Endothelial cell of umbilical vein (primary cell): Measurements from ENCODE around the gene XRCC6. TPM values are rescaled to one million over a fixed set of nuclear protein-coding genes. Genes with fewer than 3 reads are reported as not detected.

Experiments used
- BruUV-seq: library from RNA; stranded (reverse); fragments of 400-500 nt; replicated peaks from 2 replicates; lab custom pipeline; 2021; lab: Mats Ljungman, UMichigan
- CTCF ChIA-PET: fragments of 300-600, 350-600 bp; sonication (Branson Sonifier 250); formaldehyde crosslinking; loops from one replicate; lab custom pipeline; 2021; ENCODE audit warnings: antibody characterized with exemption, inconsistent platforms; lab: Charles Lee
- POLR2A ChIA-PET: fragments of 300-600, 350-600 bp; sonication (Branson Sonifier 250); formaldehyde crosslinking; loops from one replicate; lab custom pipeline; 2021; ENCODE audit warnings: antibody characterized with exemption, inconsistent platforms; lab: Charles Lee
- DNase-seq: peaks from one replicate; pipeline ENCODE4 v3.0.0-alpha.2; 2011; ENCODE audit warnings: low read depth, low spot score
- FAIRE-seq: peaks from 2 replicates; lab custom pipeline; 2011; peaks lifted over from hg19 to GRCh38; lab: Jason Lieb, UNC
- H2AFZ ChIP-seq: 2 replicates; pipeline ENCODE4 v1.6.0; 2012; ENCODE audit warnings: low read depth, low read length, control low read depth, inconsistent platforms
- H3K27ac ChIP-seq: 2 replicates; pipeline ENCODE4 v1.5.1; 2011; ENCODE audit warnings: low read depth, mild to moderate bottlenecking, control low read depth, low read length, moderate library complexity; ENCODE audit not compliant: insufficient read depth
- H3K27me3 ChIP-seq, 2 experiments: 2 replicates each; pipeline versions ENCODE4 v1.6.0 to v1.6.1; 2011; ENCODE audit warnings: low read length in 2 of 2, mixed read lengths in 1 of 2; ENCODE audit not compliant: control insufficient read depth in 2 of 2, insufficient read depth in 2 of 2
- H3K36me3 ChIP-seq, 2 experiments: 2 replicates in 1 of 2; 3 replicates in 1 of 2; pipeline ENCODE4 v1.5.1; 2011; ENCODE audit warnings: low read length in 2 of 2, mild to moderate bottlenecking in 1 of 2, moderate library complexity in 1 of 2; ENCODE audit not compliant: control insufficient read depth in 2 of 2, insufficient read depth in 2 of 2; ENCODE audit errors: extremely low read depth in 1 of 2
- H3K4me1 ChIP-seq: 3 replicates; pipeline ENCODE4 v1.5.1; 2011; ENCODE audit warnings: mild to moderate bottlenecking, low read length; ENCODE audit not compliant: control insufficient read depth, insufficient read depth; ENCODE audit errors: extremely low read depth
- H3K4me2 ChIP-seq: 2 replicates; pipeline ENCODE4 v1.6.1; 2011; ENCODE audit warnings: low read length, control low read depth, mixed read lengths; ENCODE audit not compliant: insufficient read depth
- H3K4me3 ChIP-seq, 3 experiments: fragments of 200-600 bp in 1 of 3; sonication (generic), shearing (Covaris generic) in 1 of 3; replicated peaks in 1 of 3; 2 replicates each; pipeline ENCODE4 v1.5.1; 2011 to 2016; ENCODE audit warnings: control low read depth in 3 of 3, low read length in 3 of 3, mild to moderate bottlenecking in 2 of 3, inconsistent platforms in 1 of 3, low read depth in 1 of 3, moderate library complexity in 1 of 3; ENCODE audit not compliant: insufficient read depth in 1 of 3
- H3K79me2 ChIP-seq: 2 replicates; pipeline ENCODE4 v1.6.0; 2012; ENCODE audit warnings: low read length, inconsistent platforms; ENCODE audit not compliant: control insufficient read depth, insufficient read depth
- H3K9ac ChIP-seq: replicated peaks from 2 replicates; pipeline ENCODE3; 2011; ENCODE audit warnings: low read length, control low read depth; ENCODE audit not compliant: insufficient read depth; ENCODE audit errors: extremely low read depth
- H3K9me1 ChIP-seq: replicated peaks from 3 replicates; pipeline ENCODE4 v1.6.0; 2011; ENCODE audit warnings: mild to moderate bottlenecking, low read length; ENCODE audit not compliant: control insufficient read depth, insufficient read depth; ENCODE audit errors: extremely low read depth
- H3K9me3 ChIP-seq: replicated peaks from 2 replicates; pipeline ENCODE4 v1.5.1; 2012; ENCODE audit warnings: low read length, inconsistent platforms; ENCODE audit not compliant: control insufficient read depth, insufficient read depth
- H4K20me1 ChIP-seq: replicated peaks from 2 replicates; pipeline ENCODE3; 2011; ENCODE audit warnings: mild to moderate bottlenecking, low read length; ENCODE audit not compliant: control insufficient read depth, insufficient read depth; ENCODE audit errors: extremely low read depth
- CTCF ChIP-seq, 2 donors: IDR thresholded peaks; 1 replicate in 1 of 2; 2 replicates in 1 of 2; pipeline ENCODE4 v1.5.1; 2011; ENCODE audit warnings: low read length in 2 of 2, mild to moderate bottlenecking in 2 of 2, moderate library complexity in 2 of 2, control low read depth in 1 of 2, inconsistent platforms in 1 of 2, low read depth in 1 of 2; ENCODE audit not compliant: insufficient read depth in 1 of 2; ENCODE audit errors: extremely low read depth in 1 of 2
- EZH2 ChIP-seq: IDR thresholded peaks from 2 replicates; pipeline ENCODE4 v1.6.1; 2012; ENCODE audit warnings: borderline replicate concordance, low read depth, mild to moderate bottlenecking, moderate library complexity, low read length, inconsistent platforms; ENCODE audit not compliant: severe bottlenecking
- FOS ChIP-seq: IDR thresholded peaks from 2 replicates; pipeline ENCODE4 v1.6.1; 2011; ENCODE audit warnings: mild to moderate bottlenecking, low read length, moderate library complexity, borderline replicate concordance; ENCODE audit not compliant: insufficient read depth
- GATA2 ChIP-seq: IDR thresholded peaks from 2 replicates; pipeline ENCODE4 v1.7.0; 2011; ENCODE audit warnings: low read depth, mild to moderate bottlenecking, moderate library complexity, mixed read lengths, low read length; ENCODE audit not compliant: insufficient read length, insufficient read depth
- MAX ChIP-seq: IDR thresholded peaks from 2 replicates; pipeline ENCODE4 v1.6.1; 2011; ENCODE audit not compliant: insufficient read depth, insufficient read length
- MYC ChIP-seq: IDR thresholded peaks from one replicate; pipeline ENCODE4 v1.6.1; 2011; ENCODE audit warnings: mild to moderate bottlenecking, low read depth, low read length
- POLR2A ChIP-seq: IDR thresholded peaks from 2 replicates; pipeline ENCODE4 v1.6.1; 2012; ENCODE audit warnings: low read depth, mild to moderate bottlenecking, control low read depth, low read length
- dilution Hi-C: fragments of 300-500 bp; cut with MboI; formaldehyde crosslinking; loops from one replicate; pipeline ENCODE4 v1.15.0; 2019; ENCODE audit warnings: low sequenced_read_pairs; ENCODE audit not compliant: extremely low pct_ligation_motif_present
- intact Hi-C: fragments of 100-400 bp; cut with micrococcal nuclease; formaldehyde crosslinking; loops from one replicate; pipeline ENCODE4 v1.10.0; 2022
- polyA plus RNA-seq, 4 experiments: library from polyadenylated mRNA; depleted of rRNA in 3 of 4; stranded (reverse) in 3 of 4; unstranded in 1 of 4; fragments of >200 nt; gene quantifications; 2 replicates each; pipeline versions ENCODE4 v1.2.1 to v1.2.3, GENCODE V29; 2011 to 2012; ENCODE audit warnings: missing spikeins in 1 of 4
- total RNA-seq: library from RNA; stranded (reverse); gene quantifications from 2 replicates; pipeline ENCODE4 v1.2.3, GENCODE V29; 2021

XRCC6 gene
- total and polyA plus RNA-seq, 2 donors (not counting 3 experiments of a cell fraction or from before 2014, with no cell fraction given): 117 to 309 TPM

GRCh38 chr22:41660416-41660815 lies 39.3 kb downstream of the XRCC6 start:
- Histone ChIP-seq H3K27ac (no peak overlapping the region), H3K79me2 (no peaks in the 10 kb centered on the region), H2AFZ (no peak overlapping the region), H3K4me1 (no peaks in the 10 kb centered on the region), H3K9me1 (no peaks in the 10 kb centered on the region), H3K4me2 (no peak overlapping the region), H3K9ac (no peak overlapping the region), H3K36me3 (peaks cover 38 to 44% of the 10 kb centered on the region in 2 experiments), H3K4me3 (no peak overlapping the region), H3K9me3 (no peaks in the 10 kb centered on the region), H4K20me1 (no peaks in the 10 kb centered on the region), H3K27me3 (no peaks in the 10 kb centered on the region)
- ChIA-PET POLR2A (no interaction called here), CTCF (interaction anchor here (1.4 kb wide), 2 partner anchors 9 to 280 kb away, joined by 3 to 8 read pairs; no protein-coding TSS in a partner anchor)
- FAIRE-seq: no peak
- dilution Hi-C loops (no loop called here), intact Hi-C loops (no loop called here)
- DNase-seq: no peak
- TF ChIP-seq MAX (no peak), CTCF (IDR thresholded peaks at IDR 0.05; ENCODE audit: extremely low read depth in 1 of 2, insufficient read depth in 1 of 2, low read depth in 1 of 2, low read length in 2 of 2) (no peak), POLR2A (no peak), FOS (no peak), MYC (no peak), EZH2 (no peak), GATA2 (no peak)
- BruUV-seq: no TSS peak
